GM12892 (cell line): ENCODE results near the gene STUB1.

Experiments
- POLR2A ChIP-seq: IDR thresholded peaks from 2 replicates; pipeline ENCODE4 v1.6.1; 2011; ENCODE audit warnings: low read depth, low read length, control low read depth
- POLR2AphosphoS5 ChIP-seq: IDR thresholded peaks from 2 replicates; pipeline ENCODE4 v1.6.1; 2011; ENCODE audit warnings: low read depth, low read length, control low read depth

DNA sequence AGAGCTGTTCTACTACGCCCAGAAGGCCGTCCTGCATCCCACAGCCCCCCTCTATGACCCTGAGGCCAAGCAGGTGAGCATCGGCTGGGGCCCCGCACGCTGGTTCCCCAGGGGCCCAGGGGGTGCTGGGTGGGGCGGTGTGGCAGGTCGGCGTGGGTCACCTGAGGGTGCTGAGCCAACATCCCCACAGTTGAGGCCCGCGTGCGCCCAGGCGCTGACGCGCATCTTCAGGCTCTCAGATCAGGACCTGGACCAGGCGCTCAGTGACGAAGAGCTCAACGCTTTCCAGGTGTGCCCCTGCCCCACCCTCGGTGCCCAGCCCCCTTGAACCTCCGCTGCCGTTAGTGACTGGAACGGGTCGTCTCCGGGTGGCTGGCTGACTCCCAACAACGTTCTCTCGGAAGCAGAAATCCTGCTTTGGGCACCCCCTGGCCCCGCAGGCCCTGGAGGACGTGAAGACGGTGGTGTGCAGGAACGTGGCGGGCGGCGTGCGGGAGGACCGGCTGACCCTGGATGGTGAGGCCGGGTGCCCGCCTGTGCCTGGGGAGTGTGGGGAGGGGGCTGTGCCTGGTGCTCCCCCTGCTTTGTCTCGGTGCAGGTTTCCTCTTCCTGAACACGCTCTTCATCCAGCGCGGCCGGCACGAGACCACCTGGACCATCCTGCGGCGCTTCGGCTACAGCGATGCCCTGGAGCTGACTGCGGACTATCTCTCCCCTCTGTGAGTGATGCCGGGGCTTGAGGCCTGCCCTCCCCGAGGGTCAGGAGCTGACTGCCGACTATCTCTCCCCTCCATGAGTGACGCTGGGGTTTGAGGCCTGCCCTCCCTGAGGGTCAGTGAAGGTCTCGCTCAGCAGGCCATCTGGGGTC is 9.5 kb upstream of the STUB1 start:
- TF ChIP-seq POLR2A (no peak), POLR2AphosphoS5 (no peak)
